ENCODE measurements around the gene SRSF4.

SRSF4 gene

GRCh38 chr1:29211086-29212030, 29.7 kb upstream of the SRSF4 start:
- H3K4me3 ChIP-seq (ENCODE audit: low read depth, low read length, poor library complexity, severe bottlenecking), result no peak overlapping the region
- no peak overlapping the region for H3K9ac ChIP-seq (ENCODE audit: low read length)
- no peaks in the 10 kb centered on the region for H3K9me2 ChIP-seq (ENCODE audit: low read depth, low read length)
- H3K4me2 ChIP-seq (ENCODE audit: low read length), result no peak overlapping the region
- no peaks in the 10 kb centered on the region for H3K4me1 ChIP-seq (ENCODE audit: insufficient read depth, low read length, severe bottlenecking)
- H3K27me3 ChIP-seq (ENCODE audit: insufficient read depth, low read length), result no peaks in the 10 kb centered on the region
- no peaks in the 10 kb centered on the region for H4K20me1 ChIP-seq (ENCODE audit: insufficient read depth, low read length)
- TF ChIP-seq EZH2 (IDR thresholded peaks at IDR 0.05; ENCODE audit: borderline replicate concordance, low read length) (no peak), CTCF (IDR thresholded peaks at IDR 0.05; ENCODE audit: low read length) (no peak)
- H3K79me2 ChIP-seq (ENCODE audit: insufficient read depth, low read length), result no peaks in the 10 kb centered on the region
- no peaks in the 10 kb centered on the region for H3F3A ChIP-seq (ENCODE audit: insufficient read depth, low read length)
- H3K36me3 ChIP-seq (ENCODE audit: insufficient read depth, low read length), result peaks cover 59% of the 10 kb centered on the region
- no peak overlapping the region for H3K27ac ChIP-seq (ENCODE audit: low read depth, low read length, poor library complexity, severe bottlenecking)
- no peak overlapping the region for H2AFZ ChIP-seq (ENCODE audit: low read length)
- no peaks in the 10 kb centered on the region for H3K9me3 ChIP-seq (ENCODE audit: low read length)

GRCh38 chr1:29210278-29211085, 28.8 kb upstream of the SRSF4 start:
- Histone ChIP-seq H3K9ac (ENCODE audit: low read length) (no peak overlapping the region), H3K4me2 (ENCODE audit: low read length) (no peak overlapping the region), H3K9me3 (ENCODE audit: low read length) (no peaks in the 10 kb centered on the region), H3K9me2 (ENCODE audit: low read depth, low read length) (no peaks in the 10 kb centered on the region), H2AFZ (ENCODE audit: low read length) (no peak overlapping the region), H3F3A (ENCODE audit: insufficient read depth, low read length) (no peaks in the 10 kb centered on the region), H3K4me1 (ENCODE audit: insufficient read depth, low read length, severe bottlenecking) (no peaks in the 10 kb centered on the region), H3K27me3 (ENCODE audit: insufficient read depth, low read length) (no peaks in the 10 kb centered on the region), H3K36me3 (ENCODE audit: insufficient read depth, low read length) (peaks cover 55% of the 10 kb centered on the region), H3K79me2 (ENCODE audit: insufficient read depth, low read length) (no peaks in the 10 kb centered on the region), H4K20me1 (ENCODE audit: insufficient read depth, low read length) (no peaks in the 10 kb centered on the region), H3K4me3 (ENCODE audit: low read depth, low read length, poor library complexity, severe bottlenecking) (no peak overlapping the region), H3K27ac (ENCODE audit: low read depth, low read length, poor library complexity, severe bottlenecking) (no peak overlapping the region)
- no peak for TF ChIP-seq EZH2 (IDR thresholded peaks at IDR 0.05; ENCODE audit: borderline replicate concordance, low read length)

GRCh38 chr1:29209173-29209572, 27.5 kb upstream of the SRSF4 start:
- H3K9ac ChIP-seq (ENCODE audit: low read length), result no peak overlapping the region
- no peaks in the 10 kb centered on the region for H4K20me1 ChIP-seq (ENCODE audit: insufficient read depth, low read length)
- H3K9me2 ChIP-seq (ENCODE audit: low read depth, low read length), result no peaks in the 10 kb centered on the region
- H3K4me3 ChIP-seq (ENCODE audit: low read depth, low read length, poor library complexity, severe bottlenecking), result no peak overlapping the region
- no peaks in the 10 kb centered on the region for H3K4me1 ChIP-seq (ENCODE audit: insufficient read depth, low read length, severe bottlenecking)
- H3K4me2 ChIP-seq (ENCODE audit: low read length), result no peak overlapping the region
- H3K27me3 ChIP-seq (ENCODE audit: insufficient read depth, low read length), result no peaks in the 10 kb centered on the region
- no peak overlapping the region for H2AFZ ChIP-seq (ENCODE audit: low read length)
- no peaks in the 10 kb centered on the region for H3F3A ChIP-seq (ENCODE audit: insufficient read depth, low read length)
- H3K79me2 ChIP-seq (ENCODE audit: insufficient read depth, low read length), result no peaks in the 10 kb centered on the region
- TF ChIP-seq CTCF (IDR thresholded peaks at IDR 0.05; ENCODE audit: low read length) (no peak), EZH2 (IDR thresholded peaks at IDR 0.05; ENCODE audit: borderline replicate concordance, low read length) (no peak)
- H3K27ac ChIP-seq (ENCODE audit: low read depth, low read length, poor library complexity, severe bottlenecking), result no peak overlapping the region
- H3K9me3 ChIP-seq (ENCODE audit: low read length), result no peaks in the 10 kb centered on the region
- H3K36me3 ChIP-seq (ENCODE audit: insufficient read depth, low read length), result peaks cover 51% of the 10 kb centered on the region
